ENCODE results near the gene DOCK2. TPM values are rescaled to one million over a fixed set of nuclear protein-coding genes. Genes with fewer than 3 reads are reported as not detected.

DOCK2 gene
- polyA plus RNA-seq, 3 donors: 57.5 to 178 (median 115) TPM

DNA sequence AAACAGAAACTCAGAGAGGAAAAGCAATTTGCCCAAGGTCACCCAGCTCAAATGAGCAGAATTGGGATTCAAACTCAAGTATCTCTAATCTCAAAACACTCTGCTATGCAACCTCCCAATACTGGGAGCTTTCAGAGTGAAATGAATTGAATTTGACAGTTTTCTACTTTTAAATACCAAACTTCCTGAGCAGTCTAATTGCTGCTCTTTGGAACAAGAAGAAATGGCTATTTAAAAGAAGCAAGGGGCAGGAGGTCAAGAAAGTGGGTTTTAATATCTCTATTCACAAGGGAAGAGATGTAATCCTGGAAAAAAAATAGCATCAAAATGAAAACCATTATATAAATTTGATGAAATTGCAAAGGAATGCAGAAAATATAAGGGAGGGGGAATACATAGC lies 200.6 kb downstream of the DOCK2 start:
- H3K27me3 Mint-ChIP-seq (ENCODE audit: low read depth in 3 of 3): no peaks in the 10 kb centered on the region
- Histone ChIP-seq H3K9ac (ENCODE audit: insufficient read depth, low read length, poor library complexity, severe bottlenecking) (no peak overlapping the region), H2AFZ (ENCODE audit: insufficient read depth, low read depth, low read length, poor library complexity, severe bottlenecking) (no peak overlapping the region), H3K36me3 (replicated peaks in 1 of 2; ENCODE audit: control insufficient read depth in 1 of 2, insufficient read depth in 2 of 2, low read length in 2 of 2) (peaks cover 62 to 71% of the 10 kb centered on the region in 2 donors), H4K20me1 (ENCODE audit: insufficient read depth, low read length) (peaks cover 91% of the 10 kb centered on the region), H3K4me1 (ENCODE audit: control insufficient read depth in 1 of 2, insufficient read depth in 2 of 2, low read length in 2 of 2) (peaks cover 11 to 12% of the 10 kb centered on the region in 2 donors), H3K27me3 (ENCODE audit: control insufficient read depth in 2 of 2, insufficient read depth in 2 of 2, low read length in 2 of 2) (no peaks in the 10 kb centered on the region), H3K4me3 (replicated peaks in 1 of 3; ENCODE audit: low read depth in 2 of 3, low read length in 3 of 3) (no peak overlapping the region), H3K4me2 (replicated peaks; ENCODE audit: extremely low read depth, low read length, poor library complexity, severe bottlenecking) (no peak overlapping the region), H3K79me2 (ENCODE audit: insufficient read depth, low read length) (peaks cover 24% of the 10 kb centered on the region), H3K9me3 (replicated peaks in 1 of 2; ENCODE audit: control insufficient read depth in 1 of 2, insufficient read depth in 1 of 2, low read length in 2 of 2) (no peaks in the 10 kb centered on the region), H3K27ac (ENCODE audit: low read depth in 1 of 2, low read length in 2 of 2) (no peak overlapping the region)
- H3K4me1 Mint-ChIP-seq: peaks cover 15% of the 10 kb centered on the region
- intact Hi-C loops (cut with micrococcal nuclease): no loop called here
- H3K27ac Mint-ChIP-seq: no peak overlapping the region
- no peaks in the 10 kb centered on the region for H3K9me3 Mint-ChIP-seq
- TF ChIP-seq, protein P1, sequence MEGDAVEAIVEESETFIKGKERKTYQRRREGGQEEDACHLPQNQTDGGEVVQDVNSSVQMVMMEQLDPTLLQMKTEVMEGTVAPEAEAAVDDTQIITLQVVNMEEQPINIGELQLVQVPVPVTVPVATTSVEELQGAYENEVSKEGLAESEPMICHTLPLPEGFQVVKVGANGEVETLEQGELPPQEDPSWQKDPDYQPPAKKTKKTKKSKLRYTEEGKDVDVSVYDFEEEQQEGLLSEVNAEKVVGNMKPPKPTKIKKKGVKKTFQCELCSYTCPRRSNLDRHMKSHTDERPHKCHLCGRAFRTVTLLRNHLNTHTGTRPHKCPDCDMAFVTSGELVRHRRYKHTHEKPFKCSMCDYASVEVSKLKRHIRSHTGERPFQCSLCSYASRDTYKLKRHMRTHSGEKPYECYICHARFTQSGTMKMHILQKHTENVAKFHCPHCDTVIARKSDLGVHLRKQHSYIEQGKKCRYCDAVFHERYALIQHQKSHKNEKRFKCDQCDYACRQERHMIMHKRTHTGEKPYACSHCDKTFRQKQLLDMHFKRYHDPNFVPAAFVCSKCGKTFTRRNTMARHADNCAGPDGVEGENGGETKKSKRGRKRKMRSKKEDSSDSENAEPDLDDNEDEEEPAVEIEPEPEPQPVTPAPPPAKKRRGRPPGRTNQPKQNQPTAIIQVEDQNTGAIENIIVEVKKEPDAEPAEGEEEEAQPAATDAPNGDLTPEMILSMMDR (IDR thresholded peaks at IDR 0.05): no peak
- no peak overlapping the region for H3K4me3 Mint-ChIP-seq
- peaks cover 71 to 86% of the 10 kb centered on the region in 2 donors for H3K36me3 Mint-ChIP-seq
- DNase-seq: no peak

DNA sequence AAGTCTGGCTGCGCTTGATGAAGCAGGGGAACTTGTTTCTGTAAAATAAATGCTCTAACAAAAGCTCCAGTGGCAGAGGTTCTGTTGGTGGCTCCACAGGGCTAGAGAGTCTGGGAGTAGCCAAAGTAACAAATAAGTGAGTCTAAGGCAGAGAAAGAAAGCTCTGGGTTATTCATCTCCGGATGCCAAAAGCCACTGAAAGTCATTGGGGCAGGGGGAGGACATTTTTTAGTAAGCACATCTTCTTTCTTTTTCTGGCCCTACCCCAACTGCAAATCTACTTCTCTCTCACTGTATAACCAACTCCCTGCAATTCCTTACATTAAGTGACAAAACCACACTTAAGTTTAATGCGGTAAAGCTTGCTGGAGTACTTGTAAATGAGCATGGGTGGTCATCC lies 201.6 kb downstream of the DOCK2 start:
- peaks cover 90% of the 10 kb centered on the region for H4K20me1 ChIP-seq (ENCODE audit: insufficient read depth, low read length)
- Mint-ChIP-seq H3K36me3 (peaks cover 72 to 83% of the 10 kb centered on the region in 2 donors), H3K4me3 (no peak overlapping the region), H3K4me1 (peaks cover 5% of the 10 kb centered on the region), H3K27me3 (ENCODE audit: low read depth in 3 of 3) (no peaks in the 10 kb centered on the region), H3K9me3 (no peaks in the 10 kb centered on the region), H3K27ac (peak overlapping the region in 3 of 7 donors; percentile 30 to 72 (median 56))
- intact Hi-C loops (cut with micrococcal nuclease): no loop called here
- H3K79me2 ChIP-seq (ENCODE audit: insufficient read depth, low read length): peaks cover 21% of the 10 kb centered on the region
- peaks cover 71 to 73% of the 10 kb centered on the region in 2 donors for H3K36me3 ChIP-seq (replicated peaks in 1 of 2; ENCODE audit: control insufficient read depth in 1 of 2, insufficient read depth in 2 of 2, low read length in 2 of 2)
- TF ChIP-seq, protein P1 (IDR thresholded peaks at IDR 0.05): no peak
- H3K27ac ChIP-seq (ENCODE audit: low read depth in 1 of 2, low read length in 2 of 2): peak overlapping the region in 1 of 2 donors; percentile 32
- H3K9ac ChIP-seq (ENCODE audit: insufficient read depth, low read length, poor library complexity, severe bottlenecking): no peak overlapping the region
- no peaks in the 10 kb centered on the region for H3K9me3 ChIP-seq (replicated peaks in 1 of 2; ENCODE audit: control insufficient read depth in 1 of 2, insufficient read depth in 1 of 2, low read length in 2 of 2)
- H3K4me2 ChIP-seq (replicated peaks; ENCODE audit: extremely low read depth, low read length, poor library complexity, severe bottlenecking): no peak overlapping the region
- WGBS (ENCODE audit: insufficient coverage): 100% methylated on average over 1 of the region's 3 CpGs
- H3K4me1 ChIP-seq (ENCODE audit: control insufficient read depth in 1 of 2, insufficient read depth in 2 of 2, low read length in 2 of 2): peaks cover 2% of the 10 kb centered on the region in 2 donors
- DNase-seq: no peak
- H3K4me3 ChIP-seq (replicated peaks in 1 of 3; ENCODE audit: low read depth in 2 of 3, low read length in 3 of 3): no peak overlapping the region
- no peaks in the 10 kb centered on the region for H3K27me3 ChIP-seq (ENCODE audit: control insufficient read depth in 2 of 2, insufficient read depth in 2 of 2, low read length in 2 of 2)
- H2AFZ ChIP-seq (ENCODE audit: insufficient read depth, low read depth, low read length, poor library complexity, severe bottlenecking): no peak overlapping the region

Data from CD14-positive monocyte (primary cell).